ENCODE measurements around the gene N4BP2L1.
"Not testable (repeated sequence)": the region's sequence is repeated elsewhere in the genome, so short reads cannot be mapped to it uniquely, and the experiment has no call there.

The N4BP2L1 gene

GRCh38 chr13:32390048-32390447 is 37.9 kb downstream of the N4BP2L1 start:
- no peak for DNase-seq (ENCODE audit: low read depth in 2 of 2)

- no peak for DNase-seq (ENCODE audit: low read depth in 2 of 2)
Observed at GRCh38 chr13:32385410-32385809, 42.5 kb downstream of the N4BP2L1 start.

GRCh38 chr13:32384702-32385101 is 43.2 kb downstream of the N4BP2L1 start:
- DNase-seq (ENCODE audit: low read depth in 2 of 2): no peak

- DNase-seq (ENCODE audit: low read depth in 2 of 2): no peak
Observed at GRCh38 chr13:32383836-32384618, 43.9 kb downstream of the N4BP2L1 start.

GRCh38 chr13:32381539-32381938 is 46.4 kb downstream of the N4BP2L1 start:
- no peak for DNase-seq (ENCODE audit: low read depth in 2 of 2)

GRCh38 chr13:32378012-32378411 is 49.9 kb downstream of the N4BP2L1 start:
- no peak for DNase-seq (ENCODE audit: low read depth in 2 of 2)

- no peak for DNase-seq (ENCODE audit: low read depth in 2 of 2)
Observed at GRCh38 chr13:32376642-32377415, 51.1 kb downstream of the N4BP2L1 start.

- no peak for DNase-seq (ENCODE audit: low read depth in 2 of 2)
Observed at GRCh38 chr13:32370805-32371204, 57.1 kb downstream of the N4BP2L1 start.

GRCh38 chr13:32362574-32362973 is 65.4 kb downstream of the N4BP2L1 start:
- no peak for DNase-seq (ENCODE audit: low read depth in 2 of 2)

- not testable (repeated sequence) for DNase-seq (ENCODE audit: low read depth in 2 of 2)
Observed at GRCh38 chr13:32355935-32356334, 72.0 kb downstream of the N4BP2L1 start.

- DNase-seq (ENCODE audit: low read depth in 2 of 2): no peak
Observed at GRCh38 chr13:32354040-32354439, 73.9 kb downstream of the N4BP2L1 start.

- not testable (repeated sequence) for DNase-seq (ENCODE audit: low read depth in 2 of 2)
Observed at GRCh38 chr13:32350839-32351441, 77.0 kb downstream of the N4BP2L1 start.

All from activated CD8-positive, alpha-beta memory T cell treated with anti-CD3 and anti-CD28 coated beads for 4 hours (primary cell).